GM23338 (cell line): ENCODE measurements around the gene KATNAL1. TPM values are rescaled to one million over a fixed set of nuclear protein-coding genes. Genes with fewer than 3 reads are reported as not detected.

Source experiments
- ATAC-seq: fragments of 200-7000 bp; cut with Tn5 transposase; 3 replicates; pipeline ENCODE4 v1.9.1; 2020
- DNase-seq: peaks from one replicate; pipeline ENCODE4 v3.0.0-alpha.2; 2015; ENCODE audit warnings: low spot score
- H2AFZ ChIP-seq: fragments of 200-600 bp; sonication (generic); 2 replicates; pipeline ENCODE4 v1.8.0; 2016; ENCODE audit warnings: antibody characterized with exemption, mild to moderate bottlenecking, moderate library complexity
- H3F3A ChIP-seq: fragments of 200-600 bp; sonication (generic); replicated peaks from 2 replicates; pipeline ENCODE4 v1.8.0; 2017; ENCODE audit warnings: antibody characterized with exemption, mixed run types, low read depth
- H3K27ac ChIP-seq: fragments of 200-600 bp; sonication (generic); 2 replicates; pipeline ENCODE4 v1.6.1; 2016; ENCODE audit warnings: low read depth
- H3K27me3 ChIP-seq: fragments of 200-600 bp; sonication (generic); 2 replicates; pipeline ENCODE4 v1.8.0; 2016; ENCODE audit warnings: mild to moderate bottlenecking, mixed run types, moderate library complexity; ENCODE audit not compliant: insufficient read depth
- H3K36me3 ChIP-seq: fragments of 200-600 bp; sonication (generic); 2 replicates; pipeline ENCODE4 v1.8.0; 2016; ENCODE audit warnings: mild to moderate bottlenecking; ENCODE audit not compliant: insufficient read depth
- H3K4me1 ChIP-seq: fragments of 200-600 bp; sonication (generic); 2 replicates; pipeline ENCODE4 v1.8.0; 2016; ENCODE audit warnings: mild to moderate bottlenecking, moderate library complexity; ENCODE audit not compliant: insufficient read depth
- H3K4me2 ChIP-seq: fragments of 200-600 bp; sonication (generic); 2 replicates; pipeline ENCODE4 v1.7.1; 2017; ENCODE audit warnings: mixed run types
- H3K4me3 ChIP-seq: fragments of 200-600 bp; sonication (generic); 2 replicates; pipeline ENCODE4 v1.6.1; 2016; ENCODE audit warnings: mixed run types
- H3K79me2 ChIP-seq: fragments of 200-600 bp; sonication (generic); replicated peaks from 2 replicates; pipeline ENCODE4 v1.8.0; 2017; ENCODE audit warnings: mild to moderate bottlenecking; ENCODE audit not compliant: insufficient read depth
- H3K9me2 ChIP-seq: fragments of 200-600 bp; sonication (generic); 2 replicates; pipeline ENCODE4 v1.8.0; 2017; ENCODE audit not compliant: insufficient read depth
- H4K20me1 ChIP-seq: fragments of 200-600 bp; sonication (generic); replicated peaks from 2 replicates; pipeline ENCODE4 v1.8.0; 2017; ENCODE audit warnings: mild to moderate bottlenecking; ENCODE audit not compliant: insufficient read depth
- H3K27ac Mint-ChIP-seq: 2 replicates; pipeline ENCODE4 v1.8.0; 2020; ENCODE audit warnings: inconsistent platforms, mild to moderate bottlenecking, moderate library complexity, mixed read lengths
- H3K27me3 Mint-ChIP-seq: 3 replicates; pipeline ENCODE4 v1.8.0; 2022; ENCODE audit warnings: low read depth, mild to moderate bottlenecking, moderate library complexity, mixed read lengths, inconsistent platforms; ENCODE audit not compliant: insufficient read depth, poor library complexity
- H3K36me3 Mint-ChIP-seq: 3 replicates; pipeline ENCODE4 v1.8.0; 2021; ENCODE audit warnings: low read depth, mild to moderate bottlenecking, inconsistent platforms, moderate library complexity, mixed read lengths
- H3K4me1 Mint-ChIP-seq: 3 replicates; pipeline ENCODE4 v1.8.0; 2020; ENCODE audit warnings: mild to moderate bottlenecking, inconsistent platforms, mixed read lengths
- H3K4me3 Mint-ChIP-seq: 3 replicates; pipeline ENCODE4 v1.8.0; 2021; ENCODE audit warnings: moderate library complexity, mild to moderate bottlenecking, inconsistent platforms, mixed read lengths
- H3K9me3 Mint-ChIP-seq: 3 replicates; pipeline ENCODE4 v1.8.0; 2020; ENCODE audit warnings: moderate library complexity, mild to moderate bottlenecking, inconsistent platforms, mixed read lengths
- EZH2phosphoT487 ChIP-seq: fragments of 200-600 bp; sonication (generic); IDR thresholded peaks from one replicate; pipeline ENCODE4 v1.8.1; 2018; ENCODE audit warnings: antibody characterized with exemption; ENCODE audit not compliant: unreplicated experiment
- ZNF114 ChIP-seq: fragments of 250-450 bp; sonication (Bioruptor Pico); IDR thresholded peaks from 2 replicates; pipeline ENCODE4 v1.5.0; 2020; ENCODE audit warnings: mild to moderate bottlenecking, moderate library complexity
- ZNF331 ChIP-seq: fragments of 250-450 bp; sonication (Bioruptor Pico); IDR thresholded peaks from 2 replicates; pipeline ENCODE4 v1.5.0; 2020; ENCODE audit warnings: low read depth, mild to moderate bottlenecking, moderate library complexity
- polyA plus RNA-seq: library from polyadenylated mRNA; unstranded; fragments of >200 nt; fragmentation: Nextera tagmentation; extraction: Ambion mirVana; gene quantifications from 2 replicates; pipeline ENCODE4 v1.2.1, GENCODE V29; 2016
- total RNA-seq: library from RNA; depleted of rRNA; stranded (reverse); fragments of >200 nt; shearing (Covaris generic); gene quantifications from 2 replicates; pipeline ENCODE4 v1.2.3, GENCODE V29; 2014
- TF ChIP-seq, protein P1 (sequence below): fragments of 250-450 bp; sonication (Bioruptor Pico); IDR thresholded peaks from 2 replicates; pipeline ENCODE4 v1.5.0; 2020; ENCODE audit warnings: mild to moderate bottlenecking, moderate library complexity
- TF ChIP-seq, protein P2 (sequence below): IDR thresholded peaks from one replicate; pipeline ENCODE4 v1.6.1; 2018; ENCODE audit warnings: antibody characterized with exemption; ENCODE audit not compliant: unreplicated experiment

The KATNAL1 gene
- total and polyA plus RNA-seq, 2 experiments from 2014 or later, result 6.1 to 11.5 TPM

DNA sequence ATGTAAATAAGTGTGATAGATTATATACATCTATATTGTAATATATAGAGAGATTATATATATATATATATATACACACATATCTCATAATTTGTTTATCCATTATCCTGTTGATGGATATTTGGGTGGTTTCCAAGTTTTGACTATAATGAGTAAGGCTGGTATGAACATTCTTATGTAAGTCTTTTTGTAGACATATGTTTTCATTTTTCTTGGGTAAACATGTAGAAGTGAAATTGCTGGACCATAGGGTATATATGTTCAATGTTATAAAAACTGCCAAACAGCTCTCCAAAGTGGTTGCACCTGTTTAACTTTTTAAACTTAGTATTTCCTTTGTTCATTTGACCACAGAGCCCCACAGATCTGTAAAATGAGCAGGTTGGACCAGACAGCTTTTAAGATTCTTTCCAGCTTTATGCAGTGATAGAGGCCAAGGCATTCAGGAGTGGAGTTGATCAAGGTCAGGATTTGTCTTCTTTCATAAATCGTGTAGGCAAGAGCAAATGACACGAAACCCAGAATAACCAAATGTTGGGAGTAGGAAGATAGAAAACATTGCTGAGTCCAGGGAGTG, 21.7 kb upstream of the KATNAL1 start (continued):
- TF ChIP-seq, protein P1, sequence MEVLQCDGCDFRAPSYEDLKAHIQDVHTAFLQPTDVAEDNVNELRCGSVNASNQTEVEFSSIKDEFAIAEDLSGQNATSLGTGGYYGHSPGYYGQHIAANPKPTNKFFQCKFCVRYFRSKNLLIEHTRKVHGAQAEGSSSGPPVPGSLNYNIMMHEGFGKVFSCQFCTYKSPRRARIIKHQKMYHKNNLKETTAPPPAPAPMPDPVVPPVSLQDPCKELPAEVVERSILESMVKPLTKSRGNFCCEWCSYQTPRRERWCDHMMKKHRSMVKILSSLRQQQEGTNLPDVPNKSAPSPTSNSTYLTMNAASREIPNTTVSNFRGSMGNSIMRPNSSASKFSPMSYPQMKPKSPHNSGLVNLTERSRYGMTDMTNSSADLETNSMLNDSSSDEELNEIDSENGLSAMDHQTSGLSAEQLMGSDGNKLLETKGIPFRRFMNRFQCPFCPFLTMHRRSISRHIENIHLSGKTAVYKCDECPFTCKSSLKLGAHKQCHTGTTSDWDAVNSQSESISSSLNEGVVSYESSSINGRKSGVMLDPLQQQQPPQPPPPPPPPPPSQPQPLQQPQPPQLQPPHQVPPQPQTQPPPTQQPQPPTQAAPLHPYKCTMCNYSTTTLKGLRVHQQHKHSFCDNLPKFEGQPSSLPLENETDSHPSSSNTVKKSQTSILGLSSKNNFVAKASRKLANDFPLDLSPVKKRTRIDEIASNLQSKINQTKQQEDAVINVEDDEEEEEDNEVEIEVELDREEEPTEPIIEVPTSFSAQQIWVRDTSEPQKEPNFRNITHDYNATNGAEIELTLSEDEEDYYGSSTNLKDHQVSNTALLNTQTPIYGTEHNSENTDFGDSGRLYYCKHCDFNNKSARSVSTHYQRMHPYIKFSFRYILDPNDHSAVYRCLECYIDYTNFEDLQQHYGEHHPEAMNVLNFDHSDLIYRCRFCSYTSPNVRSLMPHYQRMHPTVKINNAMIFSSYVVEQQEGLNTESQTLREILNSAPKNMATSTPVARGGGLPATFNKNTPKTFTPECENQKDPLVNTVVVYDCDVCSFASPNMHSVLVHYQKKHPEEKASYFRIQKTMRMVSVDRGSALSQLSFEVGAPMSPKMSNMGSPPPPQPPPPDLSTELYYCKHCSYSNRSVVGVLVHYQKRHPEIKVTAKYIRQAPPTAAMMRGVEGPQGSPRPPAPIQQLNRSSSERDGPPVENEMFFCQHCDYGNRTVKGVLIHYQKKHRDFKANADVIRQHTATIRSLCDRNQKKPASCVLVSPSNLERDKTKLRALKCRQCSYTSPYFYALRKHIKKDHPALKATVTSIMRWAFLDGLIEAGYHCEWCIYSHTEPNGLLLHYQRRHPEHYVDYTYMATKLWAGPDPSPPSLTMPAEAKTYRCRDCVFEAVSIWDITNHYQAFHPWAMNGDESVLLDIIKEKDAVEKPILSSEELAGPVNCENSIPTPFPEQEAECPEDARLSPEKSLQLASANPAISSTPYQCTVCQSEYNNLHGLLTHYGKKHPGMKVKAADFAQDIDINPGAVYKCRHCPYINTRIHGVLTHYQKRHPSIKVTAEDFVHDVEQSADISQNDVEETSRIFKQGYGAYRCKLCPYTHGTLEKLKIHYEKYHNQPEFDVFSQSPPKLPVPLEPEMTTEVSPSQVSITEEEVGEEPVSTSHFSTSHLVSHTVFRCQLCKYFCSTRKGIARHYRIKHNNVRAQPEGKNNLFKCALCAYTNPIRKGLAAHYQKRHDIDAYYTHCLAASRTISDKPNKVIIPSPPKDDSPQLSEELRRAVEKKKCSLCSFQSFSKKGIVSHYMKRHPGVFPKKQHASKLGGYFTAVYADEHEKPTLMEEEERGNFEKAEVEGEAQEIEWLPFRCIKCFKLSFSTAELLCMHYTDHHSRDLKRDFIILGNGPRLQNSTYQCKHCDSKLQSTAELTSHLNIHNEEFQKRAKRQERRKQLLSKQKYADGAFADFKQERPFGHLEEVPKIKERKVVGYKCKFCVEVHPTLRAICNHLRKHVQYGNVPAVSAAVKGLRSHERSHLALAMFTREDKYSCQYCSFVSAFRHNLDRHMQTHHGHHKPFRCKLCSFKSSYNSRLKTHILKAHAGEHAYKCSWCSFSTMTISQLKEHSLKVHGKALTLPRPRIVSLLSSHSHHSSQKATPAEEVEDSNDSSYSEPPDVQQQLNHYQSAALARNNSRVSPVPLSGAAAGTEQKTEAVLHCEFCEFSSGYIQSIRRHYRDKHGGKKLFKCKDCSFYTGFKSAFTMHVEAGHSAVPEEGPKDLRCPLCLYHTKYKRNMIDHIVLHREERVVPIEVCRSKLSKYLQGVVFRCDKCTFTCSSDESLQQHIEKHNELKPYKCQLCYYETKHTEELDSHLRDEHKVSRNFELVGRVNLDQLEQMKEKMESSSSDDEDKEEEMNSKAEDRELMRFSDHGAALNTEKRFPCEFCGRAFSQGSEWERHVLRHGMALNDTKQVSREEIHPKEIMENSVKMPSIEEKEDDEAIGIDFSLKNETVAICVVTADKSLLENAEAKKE (CRISPR knock-in tag), result no peak

DNA sequence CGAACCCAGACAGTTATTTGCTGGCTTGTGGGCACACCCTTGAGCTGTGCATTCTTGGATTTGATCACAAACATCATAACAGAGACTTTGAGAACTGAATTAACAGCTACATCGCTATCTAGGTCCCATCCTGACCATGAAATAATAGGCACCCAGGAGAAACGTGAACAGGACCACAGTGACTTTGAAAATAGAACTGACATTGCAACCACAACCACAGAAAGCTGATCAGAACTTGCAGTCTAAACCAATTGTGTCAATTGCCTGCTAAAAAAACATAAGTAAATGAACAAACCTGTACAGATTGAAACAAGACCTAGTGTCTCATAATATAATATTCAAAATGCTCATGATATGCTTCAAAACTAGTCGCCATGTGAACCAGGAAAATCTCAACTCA, 18.3 kb upstream of the KATNAL1 start:
- Mint-ChIP-seq H3K27me3 (no peaks in the 10 kb centered on the region), H3K9me3 (no peaks in the 10 kb centered on the region), H3K27ac (no peak overlapping the region), H3K4me1 (no peaks in the 10 kb centered on the region), H3K36me3 (no peaks in the 10 kb centered on the region), H3K4me3 (no peak overlapping the region)
- ATAC-seq (no peak), DNase-seq (no peak)
- no peaks in the 10 kb centered on the region for H3K9me2 ChIP-seq
- H3K4me2 ChIP-seq, result no peak overlapping the region
- no peaks in the 10 kb centered on the region for H3K4me1 ChIP-seq
- no peak overlapping the region for H2AFZ ChIP-seq
- no peaks in the 10 kb centered on the region for H4K20me1 ChIP-seq
- no peaks in the 10 kb centered on the region for H3K27me3 ChIP-seq
- H3K79me2 ChIP-seq, result no peaks in the 10 kb centered on the region
- H3K4me3 ChIP-seq, result no peak overlapping the region
- H3K36me3 ChIP-seq, result no peaks in the 10 kb centered on the region
- no peaks in the 10 kb centered on the region for H3F3A ChIP-seq
- H3K27ac ChIP-seq, result no peak overlapping the region
- TF ChIP-seq, protein P2, sequence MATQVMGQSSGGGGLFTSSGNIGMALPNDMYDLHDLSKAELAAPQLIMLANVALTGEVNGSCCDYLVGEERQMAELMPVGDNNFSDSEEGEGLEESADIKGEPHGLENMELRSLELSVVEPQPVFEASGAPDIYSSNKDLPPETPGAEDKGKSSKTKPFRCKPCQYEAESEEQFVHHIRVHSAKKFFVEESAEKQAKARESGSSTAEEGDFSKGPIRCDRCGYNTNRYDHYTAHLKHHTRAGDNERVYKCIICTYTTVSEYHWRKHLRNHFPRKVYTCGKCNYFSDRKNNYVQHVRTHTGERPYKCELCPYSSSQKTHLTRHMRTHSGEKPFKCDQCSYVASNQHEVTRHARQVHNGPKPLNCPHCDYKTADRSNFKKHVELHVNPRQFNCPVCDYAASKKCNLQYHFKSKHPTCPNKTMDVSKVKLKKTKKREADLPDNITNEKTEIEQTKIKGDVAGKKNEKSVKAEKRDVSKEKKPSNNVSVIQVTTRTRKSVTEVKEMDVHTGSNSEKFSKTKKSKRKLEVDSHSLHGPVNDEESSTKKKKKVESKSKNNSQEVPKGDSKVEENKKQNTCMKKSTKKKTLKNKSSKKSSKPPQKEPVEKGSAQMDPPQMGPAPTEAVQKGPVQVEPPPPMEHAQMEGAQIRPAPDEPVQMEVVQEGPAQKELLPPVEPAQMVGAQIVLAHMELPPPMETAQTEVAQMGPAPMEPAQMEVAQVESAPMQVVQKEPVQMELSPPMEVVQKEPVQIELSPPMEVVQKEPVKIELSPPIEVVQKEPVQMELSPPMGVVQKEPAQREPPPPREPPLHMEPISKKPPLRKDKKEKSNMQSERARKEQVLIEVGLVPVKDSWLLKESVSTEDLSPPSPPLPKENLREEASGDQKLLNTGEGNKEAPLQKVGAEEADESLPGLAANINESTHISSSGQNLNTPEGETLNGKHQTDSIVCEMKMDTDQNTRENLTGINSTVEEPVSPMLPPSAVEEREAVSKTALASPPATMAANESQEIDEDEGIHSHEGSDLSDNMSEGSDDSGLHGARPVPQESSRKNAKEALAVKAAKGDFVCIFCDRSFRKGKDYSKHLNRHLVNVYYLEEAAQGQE, result no peak
- TF ChIP-seq EZH2phosphoT487 (no peak), ZNF331 (CRISPR knock-in tag) (no peak), ZNF114 (no peak)
- TF ChIP-seq, protein P1 (CRISPR knock-in tag), result no peak
